Esophagus squamous epithelium (tissue), 4 donors: ENCODE measurements around the gene SUSD2.

Source experiments
- POLR2A ChIP-seq, 4 donors: fragments of 450-650 bp; IDR thresholded peaks; one replicate each; pipeline ENCODE4 v1.6.1; 2017; ENCODE audit warnings: antibody characterized with exemption in 4 of 4, mild to moderate bottlenecking in 4 of 4, moderate library complexity in 3 of 4
- TF ChIP-seq, protein P1 (sequence below), 6 experiments: fragments of 450-650 bp in 4 of 6; fragments of 200-600 bp in 2 of 6; sonication (generic) in 2 of 6; IDR thresholded peaks; one replicate each; pipeline ENCODE4 v1.5.1; 2016 to 2019; ENCODE audit warnings: antibody characterized with exemption in 6 of 6, mild to moderate bottlenecking in 4 of 6, moderate library complexity in 4 of 6

DNA sequence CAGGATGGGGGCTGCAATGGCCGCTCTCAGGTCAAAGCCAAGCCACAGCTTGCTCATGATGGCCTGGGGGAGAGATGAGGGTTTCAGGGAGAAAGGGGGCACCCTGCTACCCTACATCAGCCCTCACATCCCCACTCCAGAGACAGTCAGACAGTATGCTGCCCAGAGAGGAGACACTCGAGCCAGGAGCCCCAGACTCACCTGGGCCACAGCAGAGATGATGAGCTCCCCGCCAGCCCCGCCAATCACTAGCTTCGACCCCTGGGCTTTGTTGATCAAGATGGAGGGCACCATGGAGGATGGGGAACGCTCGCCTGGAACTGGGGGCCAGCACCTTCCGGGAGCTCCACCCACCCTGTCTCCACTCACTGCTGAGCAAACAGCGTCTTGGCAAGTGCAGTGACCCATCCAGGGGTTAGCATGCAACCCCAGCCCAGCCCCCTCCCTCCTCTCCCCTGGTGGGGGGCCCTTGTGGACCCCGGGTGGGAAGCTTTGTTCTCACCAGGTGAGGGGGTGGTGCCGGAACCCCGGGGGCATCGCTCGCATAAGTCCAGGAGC lies 43.8 kb downstream of the SUSD2 start:
- no peak for TF ChIP-seq POLR2A (IDR thresholded peaks at IDR 0.05)
- TF ChIP-seq, protein P1, sequence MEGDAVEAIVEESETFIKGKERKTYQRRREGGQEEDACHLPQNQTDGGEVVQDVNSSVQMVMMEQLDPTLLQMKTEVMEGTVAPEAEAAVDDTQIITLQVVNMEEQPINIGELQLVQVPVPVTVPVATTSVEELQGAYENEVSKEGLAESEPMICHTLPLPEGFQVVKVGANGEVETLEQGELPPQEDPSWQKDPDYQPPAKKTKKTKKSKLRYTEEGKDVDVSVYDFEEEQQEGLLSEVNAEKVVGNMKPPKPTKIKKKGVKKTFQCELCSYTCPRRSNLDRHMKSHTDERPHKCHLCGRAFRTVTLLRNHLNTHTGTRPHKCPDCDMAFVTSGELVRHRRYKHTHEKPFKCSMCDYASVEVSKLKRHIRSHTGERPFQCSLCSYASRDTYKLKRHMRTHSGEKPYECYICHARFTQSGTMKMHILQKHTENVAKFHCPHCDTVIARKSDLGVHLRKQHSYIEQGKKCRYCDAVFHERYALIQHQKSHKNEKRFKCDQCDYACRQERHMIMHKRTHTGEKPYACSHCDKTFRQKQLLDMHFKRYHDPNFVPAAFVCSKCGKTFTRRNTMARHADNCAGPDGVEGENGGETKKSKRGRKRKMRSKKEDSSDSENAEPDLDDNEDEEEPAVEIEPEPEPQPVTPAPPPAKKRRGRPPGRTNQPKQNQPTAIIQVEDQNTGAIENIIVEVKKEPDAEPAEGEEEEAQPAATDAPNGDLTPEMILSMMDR (IDR thresholded peaks at IDR 0.05) = no peak
